ENCODE results near the gene CLDN1.

Gene CLDN1

GRCh38 chr3:190336516-190337189 lies 14.4 kb upstream of the CLDN1 start:
- TF ChIP-seq TAF1 (IDR thresholded peaks at IDR 0.05; ENCODE audit: borderline replicate concordance, insufficient read depth, low read length) (no peak), FOXP2 (optimal IDR thresholded peaks at IDR 0.05; ENCODE audit: borderline replicate concordance, extremely low read depth, extremely low read length, insufficient read depth) (no peak), SIN3A (IDR thresholded peaks at IDR 0.05; ENCODE audit: borderline replicate concordance, insufficient read depth, low read length) (no peak), POLR2AphosphoS5 (IDR thresholded peaks at IDR 0.05; ENCODE audit: low read depth, low read length) (no peak), REST (IDR thresholded peaks at IDR 0.05; ENCODE audit: insufficient read depth in 1 of 2, low read depth in 2 of 2, low read length in 2 of 2) (no peak)

- TF ChIP-seq SIN3A (IDR thresholded peaks at IDR 0.05; ENCODE audit: borderline replicate concordance, insufficient read depth, low read length), result no peak
- no peak for TF ChIP-seq TAF1 (IDR thresholded peaks at IDR 0.05; ENCODE audit: borderline replicate concordance, insufficient read depth, low read length)
- no peak for TF ChIP-seq REST (IDR thresholded peaks at IDR 0.05; ENCODE audit: insufficient read depth in 1 of 2, low read depth in 2 of 2, low read length in 2 of 2)
- TF ChIP-seq POLR2AphosphoS5 (IDR thresholded peaks at IDR 0.05; ENCODE audit: low read depth, low read length), result no peak
- TF ChIP-seq FOXP2 (optimal IDR thresholded peaks at IDR 0.05; ENCODE audit: borderline replicate concordance, extremely low read depth, extremely low read length, insufficient read depth), result no peak
Measured at GRCh38 chr3:190333961-190334360, 11.7 kb upstream of the CLDN1 start.

GRCh38 chr3:190330936-190331734 lies 8.9 kb upstream of the CLDN1 start:
- TF ChIP-seq FOXP2 (optimal IDR thresholded peaks at IDR 0.05; ENCODE audit: borderline replicate concordance, extremely low read depth, extremely low read length, insufficient read depth) (no peak), REST (IDR thresholded peaks at IDR 0.05; ENCODE audit: insufficient read depth in 1 of 2, low read depth in 2 of 2, low read length in 2 of 2) (no peak), TAF1 (IDR thresholded peaks at IDR 0.05; ENCODE audit: borderline replicate concordance, insufficient read depth, low read length) (no peak), POLR2AphosphoS5 (IDR thresholded peaks at IDR 0.05; ENCODE audit: low read depth, low read length) (no peak), SIN3A (IDR thresholded peaks at IDR 0.05; ENCODE audit: borderline replicate concordance, insufficient read depth, low read length) (no peak)

GRCh38 chr3:190326930-190327329 lies 4.7 kb upstream of the CLDN1 start:
- TF ChIP-seq TAF1 (IDR thresholded peaks at IDR 0.05; ENCODE audit: borderline replicate concordance, insufficient read depth, low read length), result no peak
- TF ChIP-seq REST (IDR thresholded peaks at IDR 0.05; ENCODE audit: insufficient read depth in 1 of 2, low read depth in 2 of 2, low read length in 2 of 2), result no peak

Measured in PFSK-1 (cell line).